Smooth muscle cell (in vitro differentiated cells): Measurements from ENCODE around the gene PLXNA2. TPM values are rescaled to one million over a fixed set of nuclear protein-coding genes. Genes with fewer than 3 reads are reported as not detected.

Experiments used
- DNase-seq: peaks from one replicate; lab custom pipeline; 2025; ENCODE audit not compliant: unreplicated experiment; lab: John Stamatoyannopoulos, UW
- H2AFZ ChIP-seq: fragments of 200-600 bp; sonication (generic); 2 replicates; pipeline ENCODE4 v1.6.0; 2016; ENCODE audit warnings: antibody characterized with exemption, low read depth, mild to moderate bottlenecking
- H3F3A ChIP-seq: fragments of 200-600 bp; sonication (generic); 2 replicates; pipeline ENCODE4 v1.6.0; 2017; ENCODE audit warnings: antibody characterized with exemption, low read depth
- H3K27ac ChIP-seq: fragments of 200-600 bp; sonication (generic); 2 replicates; pipeline ENCODE4 v1.5.1; 2016; ENCODE audit warnings: low read depth, mild to moderate bottlenecking
- H3K27me3 ChIP-seq: fragments of 200-600 bp; sonication (generic); 2 replicates; pipeline ENCODE4 v1.6.1; 2016; ENCODE audit warnings: low read depth, mild to moderate bottlenecking
- H3K36me3 ChIP-seq: fragments of 200-600 bp; sonication (generic); 2 replicates; pipeline ENCODE4 v1.5.1; 2016; ENCODE audit warnings: low read depth
- H3K4me1 ChIP-seq: fragments of 200-600 bp; sonication (generic); 2 replicates; pipeline ENCODE4 v1.5.1; 2016; ENCODE audit warnings: low read depth
- H3K4me2 ChIP-seq: fragments of 200-600 bp; sonication (generic); 2 replicates; pipeline ENCODE4 v1.6.0; 2016; ENCODE audit warnings: mild to moderate bottlenecking
- H3K4me3 ChIP-seq: fragments of 200-600 bp; sonication (generic); 2 replicates; pipeline ENCODE4 v1.5.1; 2016; ENCODE audit warnings: mild to moderate bottlenecking
- H3K79me2 ChIP-seq: fragments of 200-600 bp; sonication (generic); 2 replicates; pipeline ENCODE4 v1.6.0; 2016; ENCODE audit warnings: low read depth, mild to moderate bottlenecking
- H3K9ac ChIP-seq: fragments of 200-600 bp; sonication (generic); 2 replicates; pipeline ENCODE4 v1.6.0; 2016; ENCODE audit warnings: low read depth
- H3K9me3 ChIP-seq: fragments of 200-600 bp; sonication (generic); replicated peaks from 2 replicates; pipeline ENCODE4 v1.5.1; 2016; ENCODE audit warnings: low read depth
- H4K20me1 ChIP-seq: fragments of 200-600 bp; sonication (generic); 2 replicates; pipeline ENCODE4 v1.6.0; 2016; ENCODE audit warnings: low read depth
- WGBS: methylation state at CpG from one replicate; pipeline ENCODE4 v1.1.7; 2016; ENCODE audit warnings: low lambda C conversion rate; 5-methylcytosine and 5-hydroxymethylcytosine counted together
- polyA plus RNA-seq: library from polyadenylated mRNA; unstranded; fragments of >200 nt; fragmentation: Nextera tagmentation; extraction: Ambion mirVana; gene quantifications from 2 replicates; pipeline ENCODE4 v1.2.1, GENCODE V29; 2016
- total RNA-seq: library from RNA; depleted of rRNA; stranded (reverse); fragments of >200 nt; gene quantifications from 2 replicates; pipeline ENCODE4 v1.2.3, GENCODE V29; 2014
- TF ChIP-seq, protein P1 (sequence below): fragments of 200-600 bp; sonication (generic); IDR thresholded peaks from 2 replicates; pipeline ENCODE4 v1.5.1; 2017; ENCODE audit warnings: borderline replicate concordance, mild to moderate bottlenecking, antibody characterized with exemption; ENCODE audit not compliant: insufficient read depth, poor library complexity, severe bottlenecking

PLXNA2 gene
- total and polyA plus RNA-seq, 2 experiments from 2014 or later, result 8.2 to 8.7 TPM

GRCh38 chr1:208025031-208025430, 219.2 kb downstream of the PLXNA2 start:
- Histone ChIP-seq H4K20me1 (no peaks in the 10 kb centered on the region), H3K9me3 (no peaks in the 10 kb centered on the region), H3F3A (peaks cover 4% of the 10 kb centered on the region), H3K27ac (no peak overlapping the region), H3K4me1 (peaks cover 15% of the 10 kb centered on the region), H3K4me2 (no peak overlapping the region), H3K27me3 (no peaks in the 10 kb centered on the region), H3K9ac (no peak overlapping the region), H3K36me3 (no peaks in the 10 kb centered on the region), H3K79me2 (no peaks in the 10 kb centered on the region), H2AFZ (no peak overlapping the region), H3K4me3 (no peak overlapping the region)
- DNase-seq, result no peak
- WGBS, result 75% methylated on average over 7 of the region's 7 CpGs
- TF ChIP-seq, protein P1, sequence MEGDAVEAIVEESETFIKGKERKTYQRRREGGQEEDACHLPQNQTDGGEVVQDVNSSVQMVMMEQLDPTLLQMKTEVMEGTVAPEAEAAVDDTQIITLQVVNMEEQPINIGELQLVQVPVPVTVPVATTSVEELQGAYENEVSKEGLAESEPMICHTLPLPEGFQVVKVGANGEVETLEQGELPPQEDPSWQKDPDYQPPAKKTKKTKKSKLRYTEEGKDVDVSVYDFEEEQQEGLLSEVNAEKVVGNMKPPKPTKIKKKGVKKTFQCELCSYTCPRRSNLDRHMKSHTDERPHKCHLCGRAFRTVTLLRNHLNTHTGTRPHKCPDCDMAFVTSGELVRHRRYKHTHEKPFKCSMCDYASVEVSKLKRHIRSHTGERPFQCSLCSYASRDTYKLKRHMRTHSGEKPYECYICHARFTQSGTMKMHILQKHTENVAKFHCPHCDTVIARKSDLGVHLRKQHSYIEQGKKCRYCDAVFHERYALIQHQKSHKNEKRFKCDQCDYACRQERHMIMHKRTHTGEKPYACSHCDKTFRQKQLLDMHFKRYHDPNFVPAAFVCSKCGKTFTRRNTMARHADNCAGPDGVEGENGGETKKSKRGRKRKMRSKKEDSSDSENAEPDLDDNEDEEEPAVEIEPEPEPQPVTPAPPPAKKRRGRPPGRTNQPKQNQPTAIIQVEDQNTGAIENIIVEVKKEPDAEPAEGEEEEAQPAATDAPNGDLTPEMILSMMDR, result no peak

DNA sequence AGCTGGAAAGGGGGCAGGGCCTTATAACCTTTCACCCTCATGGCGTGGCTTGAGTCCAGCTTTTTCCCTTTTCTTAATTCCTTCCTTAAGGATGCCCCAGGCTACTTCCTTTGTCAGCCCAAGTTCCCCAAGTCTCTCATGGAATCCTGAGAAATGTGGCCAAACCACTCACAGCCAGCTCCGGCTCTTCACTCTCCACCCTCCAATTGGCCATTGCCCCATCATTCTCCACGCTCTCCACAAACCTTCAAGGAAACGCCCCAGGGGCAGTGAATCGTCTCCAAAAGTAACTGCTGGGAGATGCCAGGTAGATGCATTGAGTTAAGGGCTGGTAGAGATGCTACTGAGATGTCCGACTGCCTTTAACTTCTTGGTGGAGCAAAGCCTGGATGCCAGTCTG, 219.8 kb downstream of the PLXNA2 start:
- Histone ChIP-seq H2AFZ (no peak overlapping the region), H3K27me3 (peaks cover 4% of the 10 kb centered on the region), H3K9me3 (no peaks in the 10 kb centered on the region), H3K4me1 (peaks cover 8% of the 10 kb centered on the region), H4K20me1 (no peaks in the 10 kb centered on the region), H3K27ac (no peak overlapping the region), H3K9ac (no peak overlapping the region), H3K79me2 (no peaks in the 10 kb centered on the region), H3K4me3 (no peak overlapping the region), H3K36me3 (no peaks in the 10 kb centered on the region), H3F3A (peaks cover 1% of the 10 kb centered on the region), H3K4me2 (no peak overlapping the region)
- DNase-seq, result no peak
- TF ChIP-seq, protein P1, result no peak
- WGBS, result 87% methylated on average over 6 of the region's 6 CpGs

DNA sequence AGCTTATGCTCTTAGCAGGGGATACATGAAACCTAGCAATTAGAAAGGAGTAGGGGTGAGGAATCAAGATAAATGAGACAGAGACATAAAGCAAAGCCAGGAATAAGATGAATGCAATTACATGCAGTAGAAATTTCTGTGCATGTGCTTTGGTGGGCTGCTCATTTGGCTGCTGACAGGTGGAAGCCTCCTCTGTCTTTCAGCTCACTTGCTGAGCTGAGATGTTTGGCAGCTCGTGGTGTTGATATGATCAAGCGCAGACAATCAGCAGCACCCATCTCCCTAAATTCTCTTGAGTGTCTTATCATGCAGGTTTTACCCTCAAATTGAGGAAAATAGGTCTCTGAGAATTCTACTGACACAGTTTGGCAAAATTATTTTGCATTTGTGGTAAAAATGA, 224.9 kb downstream of the PLXNA2 start:
- H3K36me3 ChIP-seq, result no peaks in the 10 kb centered on the region
- H2AFZ ChIP-seq, result no peak overlapping the region
- H3K9ac ChIP-seq, result no peak overlapping the region
- H3K27me3 ChIP-seq, result peaks cover 8% of the 10 kb centered on the region
- H3K79me2 ChIP-seq, result no peaks in the 10 kb centered on the region
- no peaks in the 10 kb centered on the region for H3F3A ChIP-seq
- peaks cover 4% of the 10 kb centered on the region for H3K4me1 ChIP-seq
- TF ChIP-seq, protein P1, result no peak
- no peak overlapping the region for H3K27ac ChIP-seq
- no peak for DNase-seq
- H4K20me1 ChIP-seq, result no peaks in the 10 kb centered on the region
- no peak overlapping the region for H3K4me3 ChIP-seq
- no peaks in the 10 kb centered on the region for H3K9me3 ChIP-seq
- 97% methylated on average over 2 of the region's 2 CpGs for WGBS
- H3K4me2 ChIP-seq, result no peak overlapping the region

DNA sequence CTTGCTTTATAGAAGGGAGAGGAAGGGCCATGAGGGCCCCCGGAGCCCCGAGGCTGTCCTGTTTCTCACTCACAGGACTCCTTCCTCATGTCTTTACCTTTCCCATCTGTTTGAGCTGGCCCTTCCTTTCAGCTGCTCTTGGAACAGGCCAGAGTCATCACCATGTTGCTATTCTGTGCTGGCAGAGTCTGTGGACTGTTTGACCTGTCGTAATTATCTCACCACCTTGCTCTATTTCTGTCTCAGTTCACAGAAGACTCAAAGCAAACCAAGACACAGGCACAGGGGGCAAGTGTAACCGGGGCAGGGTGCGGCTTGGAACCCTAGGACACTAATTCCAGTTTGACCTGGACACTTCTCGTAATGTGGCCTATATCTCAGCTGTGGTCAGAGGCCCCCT, 228.9 kb downstream of the PLXNA2 start:
- WGBS, result 82% methylated on average over 6 of the region's 6 CpGs
- no peaks in the 10 kb centered on the region for H4K20me1 ChIP-seq
- H3K9ac ChIP-seq, result no peak overlapping the region
- no peaks in the 10 kb centered on the region for H3K9me3 ChIP-seq
- H3K27ac ChIP-seq, result no peak overlapping the region
- no peak overlapping the region for H3K4me2 ChIP-seq
- no peak for DNase-seq
- no peak overlapping the region for H3K4me3 ChIP-seq
- no peaks in the 10 kb centered on the region for H3K4me1 ChIP-seq
- TF ChIP-seq, protein P1, result no peak
- H3F3A ChIP-seq, result no peaks in the 10 kb centered on the region
- no peak overlapping the region for H2AFZ ChIP-seq
- H3K36me3 ChIP-seq, result no peaks in the 10 kb centered on the region
- H3K79me2 ChIP-seq, result no peaks in the 10 kb centered on the region
- peaks cover 8% of the 10 kb centered on the region for H3K27me3 ChIP-seq
